HEK293 (cell line): Measurements from ENCODE around the gene ANKRD44.

Source experiments
- CTCF ChIP-seq: fragments of 450-650 bp; formaldehyde crosslinking; IDR thresholded peaks from 2 replicates; pipeline ENCODE4 v1.5.1; 2016; ENCODE audit warnings: missing biosample characterization, missing genetic modification characterization
- SP2 ChIP-seq: fragments of 450-650 bp; formaldehyde crosslinking; IDR thresholded peaks from 2 replicates; pipeline ENCODE4 v1.5.1; 2016; ENCODE audit warnings: missing biosample characterization, missing genetic modification characterization
- WT1 ChIP-seq: fragments of 450-650 bp; formaldehyde crosslinking; IDR thresholded peaks from 2 replicates; pipeline ENCODE4 v1.5.1; 2016; ENCODE audit warnings: missing biosample characterization, missing genetic modification characterization
- YY1 ChIP-seq: fragments of 450-650 bp; formaldehyde crosslinking; IDR thresholded peaks from 2 replicates; pipeline ENCODE4 v1.5.1; 2018; ENCODE audit warnings: missing biosample characterization, missing genetic modification characterization
- ZFP37 ChIP-seq: fragments of 450-650 bp; formaldehyde crosslinking; IDR thresholded peaks from 2 replicates; pipeline ENCODE4 v1.5.1; 2016; ENCODE audit warnings: missing biosample characterization, missing genetic modification characterization
- ZNF2 ChIP-seq: fragments of 450-650 bp; formaldehyde crosslinking; IDR thresholded peaks from 2 replicates; pipeline ENCODE4 v1.5.1; 2016; ENCODE audit warnings: missing biosample characterization, missing genetic modification characterization
- ZNF302 ChIP-seq: fragments of 450-650 bp; formaldehyde crosslinking; IDR thresholded peaks from 2 replicates; pipeline ENCODE4 v1.5.1; 2016; ENCODE audit warnings: missing biosample characterization, missing genetic modification characterization, low read depth

- TF ChIP-seq SP2 (tag by site-specific recombination): no peak
- TF ChIP-seq YY1 (tag by site-specific recombination): no peak
- TF ChIP-seq CTCF (tag by site-specific recombination): no peak
- no peak for TF ChIP-seq ZFP37 (tag by site-specific recombination)
- TF ChIP-seq WT1 (tag by site-specific recombination): no peak
- no peak for TF ChIP-seq ZNF2
- no peak for TF ChIP-seq ZNF302 (tag by site-specific recombination)
Observed at GRCh38 chr2:197259470-197259999, 51.0 kb downstream of the ANKRD44 start.
